Epithelial cell of proximal tubule (primary cell): Measurements from ENCODE around the gene PGC. TPM values are rescaled to one million over a fixed set of nuclear protein-coding genes. Genes with fewer than 3 reads are reported as not detected.

Experiments used
- DNase-seq: peaks from one replicate; pipeline ENCODE4 v3.0.0-alpha.2; 2011; ENCODE audit warnings: low read depth
- H3K4me3 ChIP-seq: 2 replicates; pipeline ENCODE4 v1.5.1; 2011; ENCODE audit warnings: low read depth, mild to moderate bottlenecking, low read length
- CTCF ChIP-seq: conservative IDR thresholded peaks from 2 replicates; pipeline ENCODE4 v1.5.1; 2012; ENCODE audit warnings: low read depth, mild to moderate bottlenecking, low read length
- total RNA-seq: library from RNA; depleted of rRNA; stranded (reverse); fragments of >200 nt; gene quantifications from 2 replicates; pipeline ENCODE4 v1.2.3, GENCODE V29; 2015

PGC gene
- total RNA-seq, 1 donor from 2014 or later, result not detected

- DNase-seq, result peak; percentile 71
- peak; percentile 63 for TF ChIP-seq CTCF
Observed at GRCh38 chr6:41787219-41787917, 40.2 kb upstream of the PGC start, which contains the start of gene TOMM6. TSS of gene TOMM6 (plus strand) at chr6:41787694. CDS start at chr6:41787698, 4 bp downstream.

GRCh38 chr6:41786451-41787218 is 39.4 kb upstream of the PGC start:
- TF ChIP-seq CTCF, result peak; percentile 64
- DNase-seq, result no peak

More at GRCh38 chr6:41787219-41787917, 40.2 kb upstream of the PGC start, which contains the start of gene TOMM6:
- peak within 1 kb of the TSS; percentile 76 for H3K4me3 ChIP-seq

GRCh38 chr6:41785689-41786450 is 38.7 kb upstream of the PGC start:
- no peak for DNase-seq
- TF ChIP-seq CTCF, result no peak
- H3K4me3 ChIP-seq, result peak overlapping the region; percentile 76

More at GRCh38 chr6:41786451-41787218, 39.4 kb upstream of the PGC start:
- peak overlapping the region; percentile 76 for H3K4me3 ChIP-seq

- no peak for DNase-seq
- no peak overlapping the region for H3K4me3 ChIP-seq
- no peak for TF ChIP-seq CTCF
Observed at GRCh38 chr6:41785254-41785653, 38.1 kb upstream of the PGC start.

- no peak overlapping the region for H3K4me3 ChIP-seq
- no peak for TF ChIP-seq CTCF
- no peak for DNase-seq
Observed at GRCh38 chr6:41784581-41785171, 37.5 kb upstream of the PGC start.

GRCh38 chr6:41783106-41783780 is 36.0 kb upstream of the PGC start:
- no peak for DNase-seq
- no peak overlapping the region for H3K4me3 ChIP-seq
- TF ChIP-seq CTCF, result no peak
